Upper lobe of left lung (tissue), 6 donors: ENCODE measurements around the gene PLXNA4. TPM values are rescaled to one million over a fixed set of nuclear protein-coding genes. Genes with fewer than 3 reads are reported as not detected.

Experiments used
- ATAC-seq, 2 donors: fragments of 200-7000 bp; cut with Tn5 transposase; one replicate each; pipeline ENCODE4 v1.9.1; 2022; ENCODE audit warnings: mild to moderate bottlenecking in 2 of 2, moderate library complexity in 2 of 2; ENCODE audit not compliant: low FRiP score in 2 of 2
- DNase-seq, 2 donors: peaks; one replicate each; pipeline ENCODE4 v3.0.0-alpha.2; 2019 to 2020
- H3K27ac ChIP-seq, 4 donors: fragments of 200-600 bp; sonication (generic); one replicate each; pipeline ENCODE4 v1.5.1; 2016 to 2019
- H3K27me3 ChIP-seq, 4 donors: fragments of 200-600 bp; sonication (generic); one replicate each; pipeline ENCODE4 v1.5.1; 2017 to 2019
- H3K36me3 ChIP-seq, 4 donors: fragments of 200-600 bp; sonication (generic); one replicate each; pipeline ENCODE4 v1.5.1; 2016 to 2019
- H3K4me1 ChIP-seq, 4 donors: fragments of 200-600 bp; sonication (generic); one replicate each; pipeline ENCODE4 v1.5.1; 2018 to 2019
- H3K4me3 ChIP-seq, 4 donors: fragments of 200-600 bp; sonication (generic); one replicate each; pipeline ENCODE4 v1.5.1; 2017 to 2019; ENCODE audit warnings: mild to moderate bottlenecking in 2 of 4, moderate library complexity in 1 of 4
- H3K9me3 ChIP-seq, 4 donors: fragments of 200-600 bp; sonication (generic); one replicate each; pipeline ENCODE4 v1.5.1; 2018 to 2019
- CTCF ChIP-seq, 6 experiments: fragments of 450-650 bp in 4 of 6; fragments of 200-600 bp in 2 of 6; sonication (generic) in 2 of 6; IDR thresholded peaks; one replicate each; pipeline ENCODE4 v1.5.1; 2016 to 2019; ENCODE audit warnings: antibody characterized with exemption in 6 of 6
- EP300 ChIP-seq, 4 donors: sonication (generic); formaldehyde crosslinking; IDR thresholded peaks; one replicate each; pipeline ENCODE4 v1.5.1; 2017; ENCODE audit warnings: antibody characterized with exemption in 4 of 4, control low read depth in 2 of 4
- POLR2A ChIP-seq, 4 donors: fragments of 450-650 bp; IDR thresholded peaks; one replicate each; pipeline ENCODE4 v1.5.1; 2016 to 2017; ENCODE audit warnings: antibody characterized with exemption in 4 of 4, mild to moderate bottlenecking in 2 of 4
- POLR2AphosphoS5 ChIP-seq, 2 donors: sonication (generic); formaldehyde crosslinking; IDR thresholded peaks; one replicate each; pipeline ENCODE4 v1.5.1; 2017; ENCODE audit warnings: antibody characterized with exemption in 2 of 2
- WGBS, 2 donors: methylation state at CpG; one replicate each; pipeline ENCODE4 v1.1.5; 2017 to 2018; 5-methylcytosine and 5-hydroxymethylcytosine counted together
- total RNA-seq, 6 donors: library from RNA; depleted of rRNA in 4 of 6; stranded (reverse); fragments of >200 nt in 4 of 6; gene quantifications; one replicate each; pipeline versions ENCODE4 v1.1.0 to v1.2.1, GENCODE V29; 2016 to 2021
- donor health status: DM: no; HTN: no; CAD: no; lungs with moderate emphysema.
- donor health status: DM: no; HTN: yes; CAD: no; lungs with severe emphysema.

Gene PLXNA4
- total RNA-seq, 6 donors from 2014 or later: 1.1 to 5.9 (median 2.6) TPM

- H3K9me3 ChIP-seq: no peaks in the 10 kb centered on the region
- peaks cover 0 to 4% (median 2%) of the 10 kb centered on the region in 4 donors for H3K4me1 ChIP-seq
- no peaks in the 10 kb centered on the region for H3K36me3 ChIP-seq
- H3K27me3 ChIP-seq: no peaks in the 10 kb centered on the region
- no peak for ATAC-seq
- DNase-seq: no peak
- H3K4me3 ChIP-seq: no peak overlapping the region
- no peak for TF ChIP-seq POLR2A (IDR thresholded peaks at IDR 0.05)
- no peak for TF ChIP-seq EP300 (IDR thresholded peaks at IDR 0.05)
- TF ChIP-seq POLR2AphosphoS5 (IDR thresholded peaks at IDR 0.05): no peak
- no peak for TF ChIP-seq CTCF (IDR thresholded peaks at IDR 0.05)
- WGBS, 2 donors: 79 to 88% methylated on average over 7 of the region's 7 CpGs
- H3K27ac ChIP-seq: no peak overlapping the region
Measured at GRCh38 chr7:132347123-132347522, 229.1 kb downstream of the PLXNA4 start.

GRCh38 chr7:132345543-132346129, 230.6 kb downstream of the PLXNA4 start:
- H3K27me3 ChIP-seq: no peaks in the 10 kb centered on the region
- no peak for ATAC-seq
- no peak overlapping the region for H3K4me3 ChIP-seq
- DNase-seq: no peak
- WGBS, 2 donors: 66 to 69% methylated on average over 6 of the region's 6 CpGs
- no peaks in the 10 kb centered on the region for H3K9me3 ChIP-seq
- TF ChIP-seq POLR2AphosphoS5 (IDR thresholded peaks at IDR 0.05): no peak
- no peak for TF ChIP-seq POLR2A (IDR thresholded peaks at IDR 0.05)
- no peak for TF ChIP-seq CTCF (IDR thresholded peaks at IDR 0.05)
- TF ChIP-seq EP300 (IDR thresholded peaks at IDR 0.05): no peak
- no peaks in the 10 kb centered on the region for H3K4me1 ChIP-seq
- no peak overlapping the region for H3K27ac ChIP-seq
- H3K36me3 ChIP-seq: no peaks in the 10 kb centered on the region

GRCh38 chr7:132345030-132345429, 231.2 kb downstream of the PLXNA4 start:
- WGBS, 2 donors: 79 to 81% methylated on average over 5 of the region's 5 CpGs

GRCh38 chr7:132343199-132343598, 233.1 kb downstream of the PLXNA4 start:
- Histone ChIP-seq H3K4me3 (no peak overlapping the region), H3K27me3 (no peaks in the 10 kb centered on the region), H3K36me3 (no peaks in the 10 kb centered on the region), H3K4me1 (no peaks in the 10 kb centered on the region), H3K9me3 (no peaks in the 10 kb centered on the region), H3K27ac (no peak overlapping the region)
- DNase-seq: no peak
- peak in 1 of 2 donors; percentile 70 for ATAC-seq
- 56 to 90% methylated on average over 1 of the region's 1 CpG for WGBS, 2 donors
- TF ChIP-seq POLR2AphosphoS5 (IDR thresholded peaks at IDR 0.05): no peak
- TF ChIP-seq EP300 (IDR thresholded peaks at IDR 0.05): no peak
- no peak for TF ChIP-seq POLR2A (IDR thresholded peaks at IDR 0.05)
- TF ChIP-seq CTCF (IDR thresholded peaks at IDR 0.05): no peak

More at GRCh38 chr7:132345030-132345429, 231.2 kb downstream of the PLXNA4 start:
- no peaks in the 10 kb centered on the region for H3K36me3 ChIP-seq
- H3K27ac ChIP-seq: no peak overlapping the region
- ATAC-seq (no peak), DNase-seq (no peak)
- H3K9me3 ChIP-seq: no peaks in the 10 kb centered on the region
- no peak overlapping the region for H3K4me3 ChIP-seq
- TF ChIP-seq POLR2A (IDR thresholded peaks at IDR 0.05) (no peak), EP300 (IDR thresholded peaks at IDR 0.05) (no peak), POLR2AphosphoS5 (IDR thresholded peaks at IDR 0.05) (no peak), CTCF (IDR thresholded peaks at IDR 0.05) (no peak)
- H3K4me1 ChIP-seq: no peaks in the 10 kb centered on the region
- H3K27me3 ChIP-seq: no peaks in the 10 kb centered on the region

- WGBS, 2 donors: 84 to 86% methylated on average over 4 of the region's 4 CpGs
Measured at GRCh38 chr7:132337450-132338080, 238.7 kb downstream of the PLXNA4 start.

More at GRCh38 chr7:132337450-132338080, 238.7 kb downstream of the PLXNA4 start:
- H3K27me3 ChIP-seq: no peaks in the 10 kb centered on the region
- no peaks in the 10 kb centered on the region for H3K9me3 ChIP-seq
- H3K4me1 ChIP-seq: no peaks in the 10 kb centered on the region
- no peak overlapping the region for H3K27ac ChIP-seq
- DNase-seq (no peak), ATAC-seq (no peak)
- H3K4me3 ChIP-seq: no peak overlapping the region
- TF ChIP-seq EP300 (IDR thresholded peaks at IDR 0.05): no peak
- no peak for TF ChIP-seq CTCF (IDR thresholded peaks at IDR 0.05)
- TF ChIP-seq POLR2A (IDR thresholded peaks at IDR 0.05): no peak
- TF ChIP-seq POLR2AphosphoS5 (IDR thresholded peaks at IDR 0.05): no peak
- H3K36me3 ChIP-seq: no peaks in the 10 kb centered on the region
